ENCODE measurements around the gene FIBCD1. TPM values are rescaled to one million over a fixed set of nuclear protein-coding genes. Genes with fewer than 3 reads are reported as not detected.

The FIBCD1 gene
- total RNA-seq, 1 donor from 2014 or later, result not detected

DNA sequence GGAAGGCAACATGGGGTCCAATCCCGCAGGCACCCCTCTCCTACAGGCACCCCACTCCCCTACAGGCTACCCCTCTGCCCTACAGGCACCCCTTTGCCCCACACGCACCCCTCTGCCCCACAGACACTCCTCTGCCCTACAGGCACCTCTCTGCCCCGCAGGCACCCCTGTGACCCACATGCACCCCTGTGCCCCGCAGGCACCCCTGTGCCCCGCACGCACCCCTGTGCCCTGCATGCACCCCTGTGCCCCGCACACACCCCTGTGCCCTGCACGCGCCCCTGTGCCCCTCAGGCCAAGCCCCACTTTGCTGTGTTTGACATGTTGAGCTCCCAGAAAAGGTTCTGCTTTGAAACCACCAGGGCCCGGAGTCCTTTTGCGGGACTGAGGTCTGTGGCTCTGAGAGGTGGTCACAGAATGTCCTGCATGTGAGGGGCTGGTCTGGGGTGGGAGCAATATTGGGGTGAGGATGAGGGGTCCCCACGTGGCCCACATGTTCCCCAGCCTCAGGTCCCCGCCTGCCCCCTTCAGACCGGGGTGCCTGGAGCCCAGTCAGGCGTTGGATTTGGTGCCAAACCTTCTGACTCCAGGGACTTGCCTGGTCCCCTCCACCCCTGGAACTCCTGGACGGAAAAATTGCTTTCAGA, 41.8 kb downstream of the FIBCD1 start:
- DNase-seq (ENCODE audit: low spot score), result no peak

DNA sequence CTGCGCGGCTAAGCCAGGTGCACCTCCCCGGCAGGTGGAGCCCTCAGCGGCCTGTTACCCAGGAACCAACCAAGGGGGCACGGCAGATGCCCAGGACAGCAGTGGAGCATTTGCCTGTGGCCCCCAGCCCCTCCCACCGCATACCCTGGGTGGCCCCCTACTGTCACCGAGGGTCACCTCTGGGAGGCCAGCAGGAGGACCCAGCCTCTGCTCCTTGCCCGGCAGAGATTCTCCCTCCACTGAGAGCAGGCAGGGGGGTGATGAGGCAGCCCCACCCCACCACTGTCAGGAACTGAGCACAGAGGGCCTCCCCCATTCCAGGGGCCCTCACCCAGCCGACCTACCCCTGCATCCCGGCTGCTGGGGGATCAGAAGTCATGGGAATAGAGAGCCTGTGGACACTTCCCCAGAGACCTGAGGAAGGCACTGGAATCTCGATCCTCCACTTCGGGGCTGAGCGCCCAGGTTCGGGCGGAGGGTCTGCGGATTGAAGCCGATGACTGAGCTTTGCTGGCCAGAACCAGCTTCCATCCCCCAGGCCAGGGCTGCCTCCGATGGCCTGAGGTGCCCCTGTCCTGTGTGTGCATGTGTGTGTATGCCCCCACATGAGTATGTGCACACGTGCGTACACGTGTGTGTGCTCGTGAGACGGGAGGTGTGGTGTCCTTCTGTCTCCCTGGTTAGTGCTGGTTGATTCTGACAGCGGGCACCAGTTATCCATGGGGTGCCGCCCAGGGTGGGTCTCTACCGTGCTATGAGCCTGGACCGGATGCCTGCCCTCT, 42.6 kb downstream of the FIBCD1 start, which contains the start of gene QRFP:
Gene QRFP (minus strand): TSS at position 580 of the 782 bp plus-strand sequence. CDS start 2,974 bp downstream, outside the sequence.
- no peak for DNase-seq (ENCODE audit: low spot score)

DNA sequence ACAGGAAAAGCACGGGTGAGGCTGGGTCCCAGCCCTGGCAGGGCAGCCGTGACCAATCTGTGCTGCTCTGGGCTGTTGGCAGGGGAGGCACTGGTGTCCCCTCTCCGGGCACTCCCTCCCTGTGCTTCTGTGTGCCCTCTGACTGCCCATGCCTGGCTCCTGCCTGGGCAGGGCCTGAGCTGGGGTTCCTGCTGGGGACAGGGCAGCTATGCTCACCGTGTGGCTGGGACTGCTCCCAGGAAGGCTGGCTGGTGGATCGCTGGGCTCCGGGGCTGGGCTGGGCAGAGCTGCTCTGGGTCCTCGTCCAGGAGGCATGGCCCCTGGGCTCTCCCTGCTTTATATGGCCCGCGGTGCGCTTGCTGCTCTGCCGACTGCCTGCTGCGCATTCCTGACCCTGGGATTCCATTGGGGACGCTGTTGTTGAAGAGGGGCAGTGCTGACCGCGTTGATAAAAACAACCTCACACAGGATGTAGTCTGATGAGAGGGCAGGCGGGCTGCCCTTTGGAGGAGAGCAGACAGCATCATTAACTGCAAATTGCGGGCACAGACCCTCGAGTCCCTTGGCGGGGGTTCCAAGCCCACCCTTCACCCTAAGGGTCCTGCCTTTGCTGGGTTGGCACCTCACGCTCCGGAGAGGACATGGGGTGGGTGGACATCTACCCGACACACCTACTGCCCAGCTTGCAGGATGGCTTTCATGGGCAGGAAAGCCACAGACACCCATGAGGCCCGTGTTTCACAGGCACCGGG, 43.4 kb downstream of the FIBCD1 start:
- no peak for DNase-seq (ENCODE audit: low spot score)

DNA sequence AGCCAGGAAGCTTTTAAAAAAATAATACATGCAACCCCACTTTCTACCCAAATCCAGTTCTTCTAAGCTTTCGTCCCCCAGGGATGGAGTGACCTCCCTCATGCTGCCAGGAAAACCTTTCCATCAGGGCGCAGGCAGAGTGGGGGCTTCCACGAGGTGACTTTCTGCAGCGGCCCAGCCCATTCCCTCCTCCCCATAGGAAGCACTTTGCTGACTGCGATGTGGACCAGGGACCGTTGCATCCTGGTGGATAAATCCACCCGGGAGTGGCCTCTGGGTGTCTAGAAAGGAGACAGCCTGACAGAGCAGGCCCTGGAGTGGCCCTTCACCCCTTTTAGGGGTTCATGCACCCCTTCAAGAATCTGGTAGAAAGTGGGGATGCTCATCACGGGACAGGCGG, 44.0 kb downstream of the FIBCD1 start:
- DNase-seq (ENCODE audit: low spot score), result no peak

DNA sequence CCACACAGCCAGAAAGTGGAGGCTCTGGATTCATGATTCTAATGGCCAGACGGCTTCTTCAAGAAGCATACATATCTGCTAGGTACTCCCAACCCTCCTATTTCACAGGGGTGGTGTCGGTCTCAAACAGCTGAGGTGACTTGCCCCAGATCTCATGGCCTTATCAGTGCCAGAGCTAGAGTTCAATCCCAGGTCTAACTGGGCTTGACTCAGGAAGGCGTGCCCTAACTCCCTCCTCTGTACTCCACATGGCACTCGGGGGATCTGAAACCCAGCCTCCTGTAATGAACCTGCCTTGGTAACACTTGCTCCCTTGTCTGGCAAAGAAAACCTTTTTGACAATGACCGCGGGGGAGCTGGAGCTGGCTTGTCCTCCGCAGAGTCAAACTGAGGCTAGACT, 44.5 kb downstream of the FIBCD1 start:
- DNase-seq (ENCODE audit: low spot score), result no peak

DNA sequence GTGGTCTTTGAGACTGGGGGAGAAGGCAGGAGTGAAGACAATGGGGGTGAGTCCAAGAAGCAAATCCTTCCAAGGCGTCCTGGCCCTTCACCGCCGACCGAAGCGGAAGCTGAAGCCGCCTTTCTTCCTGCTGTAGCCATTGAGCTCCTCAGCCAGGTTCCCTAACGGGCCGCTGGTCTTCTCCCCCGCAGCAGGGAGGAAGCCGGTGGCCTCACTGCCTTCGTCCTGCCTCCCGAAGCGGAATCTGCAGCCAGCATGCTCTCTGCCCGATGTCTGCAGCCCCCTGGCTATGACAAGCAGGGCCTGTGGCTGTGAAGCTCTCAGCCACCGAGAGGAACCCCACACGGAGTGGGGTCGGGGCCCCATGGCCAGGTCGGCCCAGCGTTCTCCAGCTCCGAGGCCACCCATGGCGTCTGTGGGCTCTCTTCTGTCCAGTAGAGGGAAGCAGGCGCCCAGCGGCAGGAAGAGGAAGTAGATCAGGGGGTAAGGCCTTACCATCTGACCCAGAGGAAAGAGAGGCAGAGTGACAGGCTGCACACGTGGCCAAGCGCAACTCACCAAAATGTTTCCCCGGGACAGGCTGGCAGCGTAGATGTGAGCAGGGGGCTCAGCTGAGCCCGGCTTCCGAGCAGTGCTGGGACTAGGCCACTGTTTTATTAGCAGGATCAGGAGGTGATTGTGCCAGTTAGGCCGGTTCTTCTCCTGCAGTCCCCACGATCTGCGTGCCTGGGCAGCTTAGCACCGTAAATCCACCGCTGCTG, 45.5 kb downstream of the FIBCD1 start:
- DNase-seq (ENCODE audit: low spot score), result no peak

DNA sequence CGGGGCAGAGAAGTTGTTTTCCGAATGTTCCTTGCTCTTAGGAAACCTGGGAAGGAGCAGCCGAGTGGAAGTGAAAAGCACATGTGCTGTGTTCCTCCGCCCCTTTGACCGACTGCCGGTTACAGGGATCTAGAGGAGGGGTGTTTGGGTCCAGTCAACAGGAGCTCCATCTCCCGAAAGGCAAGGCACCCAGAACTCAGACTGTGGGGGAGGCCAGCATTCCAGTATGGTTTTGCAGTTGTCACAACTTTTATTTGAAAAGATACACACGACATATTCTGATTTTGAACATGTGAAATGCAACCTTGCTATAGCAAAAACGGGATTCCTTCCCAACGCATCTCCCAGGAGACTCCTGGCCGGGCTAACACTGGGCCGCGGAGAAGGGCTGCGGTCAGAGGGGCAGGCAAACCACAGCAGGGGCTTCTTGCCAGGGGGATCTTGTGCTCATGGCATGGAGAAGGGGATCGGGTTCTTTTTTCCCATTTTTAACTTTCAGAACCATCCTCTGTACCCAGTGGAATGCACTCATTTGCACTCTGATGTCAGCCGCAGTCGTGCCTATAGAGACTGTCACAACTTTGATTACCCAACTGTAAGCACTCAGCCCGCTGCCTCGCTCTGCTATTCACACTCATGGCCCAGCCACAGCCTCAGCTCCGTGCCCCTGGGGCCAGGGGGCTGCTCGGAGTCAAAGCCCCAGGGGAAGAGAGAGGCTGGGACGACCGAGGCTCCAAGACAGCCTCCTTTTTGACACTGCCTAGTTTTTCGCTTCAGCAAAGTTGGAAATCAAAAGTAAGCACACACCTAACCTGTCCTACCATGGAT, 46.4 kb downstream of the FIBCD1 start:
- no peak for DNase-seq (ENCODE audit: low spot score)

DNA sequence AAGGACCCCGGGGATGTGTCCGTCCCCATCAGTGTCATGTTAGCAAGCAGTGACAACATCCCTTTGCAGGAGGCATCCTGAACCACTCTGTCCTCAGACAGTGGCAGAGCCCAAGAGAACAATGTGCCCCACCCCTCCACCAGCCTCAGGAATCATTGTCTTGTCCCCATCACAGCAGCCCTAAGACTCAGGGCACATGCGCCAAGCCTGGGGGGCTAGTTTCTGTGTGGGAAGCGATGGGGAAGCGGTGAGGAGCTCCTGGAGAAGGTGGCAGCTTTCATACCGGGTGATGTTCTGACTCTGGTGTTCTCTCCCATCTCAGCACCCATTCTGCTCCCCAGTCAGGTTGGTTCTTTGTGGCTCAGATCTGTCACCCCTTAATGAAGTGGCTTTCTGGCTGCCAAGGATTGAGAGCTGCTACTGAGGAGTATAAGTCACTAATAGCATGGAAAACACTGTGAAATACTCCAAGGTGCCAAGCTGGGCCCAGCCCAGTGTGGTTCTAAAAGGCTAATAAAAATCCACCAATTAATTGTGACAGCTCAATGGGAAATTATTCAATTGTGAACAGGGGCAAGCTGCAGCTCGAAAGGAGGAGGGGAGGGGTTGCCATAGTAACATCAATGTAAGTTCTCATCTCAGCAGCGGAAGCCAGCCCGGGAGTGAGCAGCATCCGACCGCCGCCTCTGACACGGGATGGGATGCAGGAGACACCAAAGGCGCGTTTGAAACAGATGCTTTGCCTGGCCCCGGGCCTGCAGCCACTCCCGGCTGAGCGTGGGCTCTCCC, 47.2 kb downstream of the FIBCD1 start:
- DNase-seq (ENCODE audit: low spot score), result no peak

DNA sequence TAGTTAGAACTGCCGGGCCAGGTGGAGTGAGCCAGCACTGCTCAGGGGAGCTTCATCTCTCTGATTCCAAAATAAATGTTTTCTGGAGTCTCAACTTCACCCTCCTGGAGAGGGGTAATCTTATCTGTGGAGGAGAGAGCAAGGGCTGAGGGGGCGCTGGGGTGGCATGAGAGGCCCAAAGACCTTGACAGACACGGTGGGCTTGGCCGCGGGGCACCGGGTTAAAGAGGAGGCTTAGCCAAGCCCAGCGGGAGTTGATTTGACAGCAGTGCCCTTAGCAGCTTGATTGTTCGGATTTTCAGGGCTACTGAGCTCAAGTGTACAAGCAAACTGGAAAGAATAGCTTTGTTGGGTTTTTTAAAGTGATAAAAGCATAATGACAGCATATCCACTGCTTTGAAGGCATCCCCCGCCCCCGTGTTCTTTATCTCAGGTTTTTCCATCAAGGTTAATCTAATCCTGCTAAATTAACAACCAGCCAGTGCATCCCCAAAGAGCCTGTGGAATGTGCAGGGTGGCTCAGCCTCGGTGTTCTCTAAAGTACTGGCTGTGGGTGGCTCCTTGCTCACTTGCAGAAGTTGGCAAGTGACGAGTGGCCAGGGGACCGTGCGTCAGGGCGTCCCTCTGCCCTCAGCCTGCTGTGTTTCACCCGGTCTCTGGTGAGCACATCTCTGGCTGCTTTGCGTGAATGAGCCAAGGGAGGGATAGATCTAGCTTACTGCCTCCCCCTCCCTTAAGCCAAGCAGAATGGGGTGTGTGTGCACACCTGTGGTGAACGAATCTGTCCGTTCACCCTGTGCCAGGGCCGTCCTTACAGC, 48.0 kb downstream of the FIBCD1 start:
- no peak for DNase-seq (ENCODE audit: low spot score)

DNA sequence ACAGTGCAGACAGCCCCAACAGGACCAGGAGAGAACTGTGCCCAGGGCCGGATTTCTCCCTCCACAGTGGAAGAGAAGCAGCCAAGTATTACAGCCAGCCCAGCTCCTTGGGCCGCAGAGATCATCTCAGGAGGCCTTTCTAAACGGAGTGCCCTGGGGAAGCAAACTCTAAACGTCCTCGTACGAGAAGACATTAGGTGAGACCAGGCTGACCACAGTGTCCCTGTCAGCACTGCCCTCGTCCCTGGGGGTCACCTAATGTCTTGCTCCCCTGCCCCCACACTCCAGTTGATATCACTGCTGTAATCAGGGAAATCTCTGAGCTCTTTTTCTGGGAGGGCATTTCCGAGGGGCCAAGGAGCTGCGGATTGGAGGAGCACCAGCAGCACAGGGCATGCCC, 48.9 kb downstream of the FIBCD1 start:
- no peak for DNase-seq (ENCODE audit: low spot score)

DNA sequence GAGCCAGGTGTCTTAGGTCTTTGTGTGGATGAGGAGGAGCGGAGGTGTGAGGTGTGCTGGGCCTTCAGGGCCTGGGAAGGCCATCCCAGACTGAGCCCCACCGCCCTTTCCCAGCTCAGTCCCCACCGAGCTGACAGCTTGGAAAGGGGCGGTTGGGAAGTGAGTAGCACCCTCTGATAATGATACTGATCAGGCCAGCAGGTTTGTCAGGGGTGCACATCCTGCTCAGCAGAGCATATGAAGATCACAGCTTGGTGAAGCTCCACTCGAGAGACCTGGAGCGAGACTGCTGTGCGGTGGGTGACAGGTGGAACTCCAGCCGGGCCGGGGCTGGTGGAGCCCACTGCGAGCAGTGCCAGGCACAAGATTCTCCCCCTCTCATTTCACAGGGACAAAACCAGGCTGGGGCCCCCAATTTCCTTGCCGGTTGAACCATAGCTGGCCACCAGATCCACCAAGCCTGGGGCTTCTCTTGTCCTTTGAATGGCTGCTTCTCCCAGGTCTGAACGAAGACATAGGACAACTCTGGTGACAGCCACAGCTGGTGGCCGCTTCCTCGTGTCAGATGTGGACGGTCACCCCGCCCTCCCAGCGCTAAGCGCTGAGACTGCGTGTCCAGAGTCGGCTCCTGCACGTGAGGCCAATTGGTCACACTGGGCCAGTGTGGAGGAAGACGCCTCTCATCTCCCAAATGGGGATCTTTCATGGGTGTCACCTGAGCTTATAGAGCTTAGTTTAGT, 50.7 kb downstream of the FIBCD1 start:
- DNase-seq (ENCODE audit: low spot score), result no peak

DNA sequence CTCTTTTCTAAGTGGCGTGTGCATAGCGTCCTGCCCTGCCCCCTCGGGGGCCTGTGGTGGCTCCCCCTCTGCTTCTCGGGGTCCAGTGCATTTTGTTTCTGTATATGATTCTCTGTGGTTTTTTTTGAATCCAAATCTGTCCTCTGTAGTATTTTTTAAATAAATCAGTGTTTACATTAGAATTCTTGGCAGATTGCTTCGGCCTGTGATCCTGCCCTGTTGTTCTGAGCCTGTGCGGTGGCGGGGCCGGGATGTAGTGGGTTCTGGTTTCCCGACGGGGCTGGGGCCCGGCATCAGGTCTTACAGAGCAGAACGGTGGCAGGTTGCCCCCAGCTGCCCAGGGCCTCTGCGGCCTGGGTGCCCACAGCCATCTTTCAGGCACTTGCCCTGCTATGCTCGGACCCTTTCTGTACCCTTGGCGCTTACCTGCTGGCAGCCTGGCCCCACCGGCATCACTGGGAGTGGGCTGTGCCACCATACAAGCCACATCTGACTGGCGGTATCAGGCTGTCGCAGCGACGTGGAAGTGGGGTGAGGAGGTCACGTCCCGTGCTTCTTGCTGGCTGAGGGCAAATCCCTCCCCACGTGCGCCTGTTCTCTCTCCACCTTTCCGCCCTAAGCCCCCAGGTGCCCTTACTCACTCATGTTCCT, 51.4 kb downstream of the FIBCD1 start:
- no peak for DNase-seq (ENCODE audit: low spot score)

DNA sequence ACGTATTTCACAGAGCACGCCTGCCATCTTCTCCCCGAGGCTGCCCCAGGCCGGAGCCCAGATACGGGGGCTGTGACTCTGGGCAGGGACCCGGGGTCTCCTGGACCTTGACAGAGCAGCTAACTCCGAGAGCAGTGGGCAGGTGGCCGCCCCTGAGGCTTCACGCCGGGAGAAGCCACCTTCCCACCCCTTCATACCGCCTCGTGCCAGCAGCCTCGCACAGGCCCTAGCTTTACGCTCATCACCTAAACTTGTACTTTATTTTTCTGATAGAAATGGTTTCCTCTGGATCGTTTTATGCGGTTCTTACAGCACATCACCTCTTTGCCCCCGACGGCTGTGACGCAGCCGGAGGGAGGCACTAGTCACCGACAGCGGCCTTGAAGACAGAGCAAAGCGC, 52.1 kb downstream of the FIBCD1 start:
- no peak for DNase-seq (ENCODE audit: low spot score)

DNA sequence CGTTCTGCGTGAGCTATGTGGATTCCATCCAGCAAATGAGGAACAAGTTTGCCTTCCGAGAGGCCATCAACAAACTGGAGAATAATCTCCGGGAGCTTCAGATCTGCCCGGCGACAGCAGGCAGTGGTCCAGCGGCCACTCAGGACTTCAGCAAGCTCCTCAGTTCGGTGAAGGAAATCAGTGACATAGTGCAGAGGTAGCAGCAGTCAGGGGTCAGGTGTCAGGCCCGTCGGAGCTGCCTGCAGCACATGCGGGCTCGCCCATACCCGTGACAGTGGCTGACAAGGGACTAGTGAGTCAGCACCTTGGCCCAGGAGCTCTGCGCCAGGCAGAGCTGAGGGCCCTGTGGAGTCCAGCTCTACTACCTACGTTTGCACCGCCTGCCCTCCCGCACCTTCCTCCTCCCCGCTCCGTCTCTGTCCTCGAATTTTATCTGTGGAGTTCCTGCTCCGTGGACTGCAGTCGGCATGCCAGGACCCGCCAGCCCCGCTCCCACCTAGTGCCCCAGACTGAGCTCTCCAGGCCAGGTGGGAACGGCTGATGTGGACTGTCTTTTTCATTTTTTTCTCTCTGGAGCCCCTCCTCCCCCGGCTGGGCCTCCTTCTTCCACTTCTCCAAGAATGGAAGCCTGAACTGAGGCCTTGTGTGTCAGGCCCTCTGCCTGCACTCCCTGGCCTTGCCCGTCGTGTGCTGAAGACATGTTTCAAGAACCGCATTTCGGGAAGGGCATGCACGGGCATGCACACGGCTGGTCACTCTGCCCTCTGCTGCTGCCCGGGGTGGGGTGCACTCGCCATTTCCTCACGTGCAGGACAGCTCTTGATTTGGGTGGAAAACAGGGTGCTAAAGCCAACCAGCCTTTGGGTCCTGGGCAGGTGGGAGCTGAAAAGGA, 53.3 kb downstream of the FIBCD1 start:
- DNase-seq (ENCODE audit: low spot score), result no peak

DNA sequence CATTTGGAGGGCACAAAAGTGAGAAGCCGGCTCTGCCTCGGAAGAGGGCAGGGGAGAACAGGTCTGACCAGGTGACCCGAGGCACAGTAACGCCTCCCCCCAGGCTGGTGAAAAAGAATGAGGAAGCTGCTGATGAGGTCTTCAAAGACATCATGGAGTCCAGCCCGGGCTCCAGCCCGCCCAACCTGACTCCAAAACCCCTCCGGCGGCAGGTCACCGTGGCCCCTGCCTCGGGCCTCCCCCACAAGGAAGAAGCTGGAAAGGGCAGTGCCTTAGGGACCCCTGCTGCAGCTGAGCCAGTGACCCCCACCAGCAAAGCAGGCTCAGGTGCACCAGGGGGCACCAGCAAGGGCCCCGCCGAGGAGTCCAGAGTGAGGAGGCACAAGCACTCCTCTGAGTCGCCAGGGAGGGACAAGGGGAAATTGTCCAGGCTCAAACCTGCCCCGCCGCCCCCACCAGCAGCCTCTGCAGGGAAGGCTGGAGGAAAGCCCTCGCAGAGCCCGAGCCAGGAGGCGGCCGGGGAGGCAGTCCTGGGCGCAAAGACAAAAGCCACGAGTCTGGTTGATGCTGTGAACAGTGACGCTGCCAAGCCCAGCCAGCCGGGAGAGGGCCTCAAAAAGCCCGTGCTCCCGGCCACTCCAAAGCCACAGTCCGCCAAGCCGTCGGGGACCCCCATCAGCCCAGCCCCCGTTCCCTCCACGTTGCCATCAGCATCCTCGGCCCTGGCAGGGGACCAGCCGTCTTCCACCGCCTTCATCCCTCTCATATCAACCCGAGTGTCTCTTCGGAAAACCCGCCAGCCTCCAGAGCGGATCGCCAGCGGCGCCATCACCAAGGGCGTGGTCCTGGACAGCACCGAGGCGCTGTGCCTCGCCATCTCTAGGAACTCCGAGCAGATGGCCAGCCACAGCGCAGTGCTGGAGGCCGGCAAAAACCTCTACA, 54.2 kb downstream of the FIBCD1 start:
- no peak for DNase-seq (ENCODE audit: low spot score)

Measured in mesenteric fat pad (tissue), 1 donor.